ENCODE measurements around the gene MGAT3. TPM values are rescaled to one million over a fixed set of nuclear protein-coding genes. Genes with fewer than 3 reads are reported as not detected.
"Not testable (repeated sequence)": the region's sequence is repeated elsewhere in the genome, so short reads cannot be mapped to it uniquely, and the experiment has no call there.

MGAT3 gene
- total and polyA plus RNA-seq, 4 donors: 0.26 to 11.0 (median 1.8) TPM

- Histone ChIP-seq H3K9me3 (ENCODE audit: control insufficient read depth, low read length) (no peaks in the 10 kb centered on the region), H3K27me3 (ENCODE audit: control insufficient read depth in 1 of 2, insufficient read depth in 2 of 2, low read length in 1 of 2) (no peaks in the 10 kb centered on the region), H3K4me1 (ENCODE audit: control insufficient read depth in 1 of 2, insufficient read depth in 2 of 2, low read length in 2 of 2) (no peaks in the 10 kb centered on the region), H3K27ac (ENCODE audit: low read depth in 1 of 2, low read length in 2 of 2) (peak within 1 kb of the TSS; percentile 97 to 98), H3K36me3 (ENCODE audit: control insufficient read depth in 1 of 2, insufficient read depth in 2 of 2, low read length in 1 of 2) (peaks cover 4 to 10% of the 10 kb centered on the region in 2 donors), H3K4me3 (ENCODE audit: low read length in 2 of 2) (peak within 1 kb of the TSS; percentile 92 to 93)
- 0% methylated on average over 78 to 86 of the region's 86 CpGs for WGBS, 2 donors
- DNase-seq (peak; percentile 94 to 98), ATAC-seq (ENCODE audit: low FRiP score) (peak; percentile 89)
- intact Hi-C loops (cut with DNase I): loop anchor here (2.0 to 10.0 kb wide), 3 partner anchors 18 to 206 kb away; partner anchors contain the start of genes MIEF1 (in 1 of the 2) and RPL3 (in 1 of the 2)
Measured at GRCh38 chr22:39520226-39521105, 63.7 kb downstream of the MGAT3 start, which contains the start of gene ATF4. Gene ATF4 (plus strand): TSS chr22:39520562. CDS start chr22:39521446, 884 bp downstream.

DNA sequence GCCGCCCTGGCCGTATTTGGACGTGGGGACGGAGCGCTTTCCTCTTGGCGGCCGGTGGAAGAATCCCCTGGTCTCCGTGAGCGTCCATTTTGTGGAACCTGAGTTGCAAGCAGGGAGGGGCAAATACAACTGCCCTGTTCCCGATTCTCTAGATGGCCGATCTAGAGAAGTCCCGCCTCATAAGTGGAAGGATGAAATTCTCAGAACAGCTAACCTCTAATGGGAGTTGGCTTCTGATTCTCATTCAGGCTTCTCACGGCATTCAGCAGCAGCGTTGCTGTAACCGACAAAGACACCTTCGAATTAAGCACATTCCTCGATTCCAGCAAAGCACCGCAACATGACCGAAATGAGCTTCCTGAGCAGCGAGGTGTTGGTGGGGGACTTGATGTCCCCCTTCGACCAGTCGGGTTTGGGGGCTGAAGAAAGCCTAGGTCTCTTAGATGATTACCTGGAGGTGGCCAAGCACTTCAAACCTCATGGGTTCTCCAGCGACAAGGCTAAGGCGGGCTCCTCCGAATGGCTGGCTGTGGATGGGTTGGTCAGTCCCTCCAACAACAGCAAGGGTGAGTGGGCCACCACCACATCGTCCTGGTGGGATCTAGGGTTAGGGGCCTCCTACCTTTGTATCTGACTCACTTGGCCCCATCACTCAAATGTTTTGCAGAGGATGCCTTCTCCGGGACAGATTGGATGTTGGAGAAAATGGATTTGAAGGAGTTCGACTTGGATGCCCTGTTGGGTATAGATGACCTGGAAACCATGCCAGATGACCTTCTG is 64.5 kb downstream of the MGAT3 start:
- H3K36me3 ChIP-seq (ENCODE audit: control insufficient read depth in 1 of 2, insufficient read depth in 2 of 2, low read length in 1 of 2); ATAC-seq (ENCODE audit: low FRiP score); H3K9me3 ChIP-seq (ENCODE audit: control insufficient read depth, low read length); H3K27me3 ChIP-seq (ENCODE audit: control insufficient read depth in 1 of 2, insufficient read depth in 2 of 2, low read length in 1 of 2); H3K4me1 ChIP-seq (ENCODE audit: control insufficient read depth in 1 of 2, insufficient read depth in 2 of 2, low read length in 2 of 2): not testable (repeated sequence)
- WGBS, 2 donors: 1% methylated on average over 27 to 28 of the region's 28 CpGs
- peak overlapping the region; percentile 92 to 93 for H3K4me3 ChIP-seq (ENCODE audit: low read length in 2 of 2)
- DNase-seq: peak in 1 of 2 donors; percentile 74
- intact Hi-C loops (cut with DNase I): loop anchor here (2.0 to 10.0 kb wide), 3 partner anchors 18 to 206 kb away; partner anchors contain the start of genes MIEF1 (in 1 of the 2) and RPL3 (in 1 of the 2)
- H3K27ac ChIP-seq (ENCODE audit: low read depth in 1 of 2, low read length in 2 of 2): peak overlapping the region in 1 of 2 donors; percentile 28

GRCh38 chr22:39522091-39522490 is 65.3 kb downstream of the MGAT3 start:
- H3K27me3 ChIP-seq (ENCODE audit: control insufficient read depth in 1 of 2, insufficient read depth in 2 of 2, low read length in 1 of 2); H3K4me1 ChIP-seq (ENCODE audit: control insufficient read depth in 1 of 2, insufficient read depth in 2 of 2, low read length in 2 of 2); ATAC-seq (ENCODE audit: low FRiP score); H3K9me3 ChIP-seq (ENCODE audit: control insufficient read depth, low read length); H3K36me3 ChIP-seq (ENCODE audit: control insufficient read depth in 1 of 2, insufficient read depth in 2 of 2, low read length in 1 of 2); DNase-seq: not testable (repeated sequence)
- Histone ChIP-seq H3K4me3 (ENCODE audit: low read length in 2 of 2) (peak overlapping the region in 1 of 2 donors; percentile 93), H3K27ac (ENCODE audit: low read depth in 1 of 2, low read length in 2 of 2) (peak overlapping the region in 1 of 2 donors; percentile 28)
- intact Hi-C loops (cut with DNase I): loop anchor here (5.0 to 10.0 kb wide), 2 partner anchors 90 to 207 kb away; partner anchors contain the start of gene RPL3 (in 1 of the 2)
- 2 to 3% methylated on average over 4 to 5 of the region's 5 CpGs for WGBS, 2 donors

DNA sequence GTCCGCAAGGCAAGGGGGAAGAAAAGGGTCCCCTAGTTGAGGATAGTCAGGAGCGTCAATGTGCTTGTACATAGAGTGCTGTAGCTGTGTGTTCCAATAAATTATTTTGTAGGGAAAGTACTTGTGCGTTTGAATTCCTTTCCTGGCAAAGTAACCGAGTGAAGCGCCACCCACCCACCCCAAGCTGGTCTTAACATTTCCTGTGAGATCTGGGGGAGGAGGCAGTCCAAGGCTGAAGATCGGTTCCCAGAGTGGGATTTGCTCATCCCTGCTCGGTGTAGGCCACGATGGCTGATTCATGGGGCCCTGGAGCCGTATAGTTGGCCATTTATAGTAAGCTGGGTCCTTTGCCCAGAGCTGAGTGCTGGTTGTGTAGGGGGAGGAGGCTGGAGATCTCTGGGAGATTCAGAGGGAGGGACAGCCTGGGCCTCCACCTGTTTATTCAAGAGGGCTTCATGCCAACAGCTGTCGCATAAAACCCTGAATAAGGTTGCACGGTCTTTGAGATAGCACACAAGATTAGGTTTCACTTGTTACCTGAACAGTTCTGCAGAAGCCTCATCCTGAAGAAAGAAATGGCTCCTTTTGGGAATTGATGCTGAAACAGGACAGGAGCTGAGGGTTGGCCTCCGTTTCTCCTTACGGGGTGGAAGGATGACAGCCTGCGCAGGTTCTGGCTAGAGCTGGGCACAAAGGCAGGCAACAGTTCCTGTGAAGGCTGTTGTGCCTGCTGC is 65.9 kb downstream of the MGAT3 start:
- H3K27me3 ChIP-seq (ENCODE audit: control insufficient read depth in 1 of 2, insufficient read depth in 2 of 2, low read length in 1 of 2): no peaks in the 10 kb centered on the region
- intact Hi-C loops (cut with DNase I): loop anchor here (5.0 to 10.0 kb wide), 2 partner anchors 90 to 208 kb away; partner anchors contain the start of gene RPL3 (in 1 of the 2)
- H3K4me3 ChIP-seq (ENCODE audit: low read length in 2 of 2): peak overlapping the region; percentile 30 to 93
- ATAC-seq (ENCODE audit: low FRiP score) (peak; percentile 14), DNase-seq (peak in 1 of 2 donors; percentile 73)
- WGBS, 2 donors: 3 to 5% methylated on average over 14 of the region's 14 CpGs
- H3K36me3 ChIP-seq (ENCODE audit: control insufficient read depth in 1 of 2, insufficient read depth in 2 of 2, low read length in 1 of 2): peaks cover 4 to 10% of the 10 kb centered on the region in 2 donors
- H3K27ac ChIP-seq (ENCODE audit: low read depth in 1 of 2, low read length in 2 of 2): peak overlapping the region in 1 of 2 donors; percentile 20
- no peaks in the 10 kb centered on the region for H3K4me1 ChIP-seq (ENCODE audit: control insufficient read depth in 1 of 2, insufficient read depth in 2 of 2, low read length in 2 of 2)
- H3K9me3 ChIP-seq (ENCODE audit: control insufficient read depth, low read length): no peaks in the 10 kb centered on the region

DNA sequence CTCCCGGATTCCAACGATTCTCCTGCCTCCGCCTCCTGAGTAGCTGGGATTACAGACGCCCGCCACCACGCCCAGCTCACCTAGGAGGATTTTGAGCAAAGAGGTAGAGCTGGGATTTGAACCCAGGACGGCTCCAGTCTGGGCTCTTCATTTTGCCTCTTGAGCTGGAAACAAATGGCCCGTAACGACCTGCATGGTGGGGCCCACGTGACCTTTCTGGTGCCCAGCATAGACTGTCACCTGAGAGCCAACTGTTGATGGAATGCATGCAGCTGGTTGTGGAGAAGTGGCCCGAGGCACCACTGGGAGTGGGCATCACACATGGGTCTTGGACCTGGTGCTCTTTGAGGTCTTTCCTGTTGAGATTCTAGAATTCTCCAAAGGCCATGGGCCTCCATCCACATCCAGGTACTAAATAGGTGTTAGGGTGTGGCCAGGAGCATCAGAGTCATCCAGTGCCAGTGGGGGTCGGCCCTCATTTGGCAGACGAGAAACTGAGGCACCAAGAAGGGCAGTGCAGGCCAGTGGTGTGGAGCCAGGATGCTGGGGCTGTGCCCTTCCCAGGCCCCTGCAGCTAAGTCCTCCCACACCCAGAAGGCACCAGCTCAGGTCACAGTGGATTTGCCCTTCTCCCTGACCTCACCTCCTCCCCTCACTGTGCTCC is 67.4 kb downstream of the MGAT3 start:
- DNase-seq: peak in 1 of 2 donors; percentile 71
- Histone ChIP-seq H3K27ac (ENCODE audit: low read depth in 1 of 2, low read length in 2 of 2) (no peak overlapping the region), H3K36me3 (ENCODE audit: control insufficient read depth in 1 of 2, insufficient read depth in 2 of 2, low read length in 1 of 2) (peaks cover 4 to 10% of the 10 kb centered on the region in 2 donors), H3K4me1 (ENCODE audit: control insufficient read depth in 1 of 2, insufficient read depth in 2 of 2, low read length in 2 of 2) (no peaks in the 10 kb centered on the region), H3K9me3 (ENCODE audit: control insufficient read depth, low read length) (no peaks in the 10 kb centered on the region), H3K4me3 (ENCODE audit: low read length in 2 of 2) (no peak overlapping the region), H3K27me3 (ENCODE audit: control insufficient read depth in 1 of 2, insufficient read depth in 2 of 2, low read length in 1 of 2) (no peaks in the 10 kb centered on the region)
- intact Hi-C loops (cut with DNase I): loop anchor here (5.0 to 10.0 kb wide), 2 partner anchors 92 to 209 kb away; partner anchors contain the start of gene RPL3 (in 1 of the 2)
- ATAC-seq (ENCODE audit: low FRiP score): no peak
- 65% methylated on average over 13 of the region's 13 CpGs for WGBS, 2 donors

DNA sequence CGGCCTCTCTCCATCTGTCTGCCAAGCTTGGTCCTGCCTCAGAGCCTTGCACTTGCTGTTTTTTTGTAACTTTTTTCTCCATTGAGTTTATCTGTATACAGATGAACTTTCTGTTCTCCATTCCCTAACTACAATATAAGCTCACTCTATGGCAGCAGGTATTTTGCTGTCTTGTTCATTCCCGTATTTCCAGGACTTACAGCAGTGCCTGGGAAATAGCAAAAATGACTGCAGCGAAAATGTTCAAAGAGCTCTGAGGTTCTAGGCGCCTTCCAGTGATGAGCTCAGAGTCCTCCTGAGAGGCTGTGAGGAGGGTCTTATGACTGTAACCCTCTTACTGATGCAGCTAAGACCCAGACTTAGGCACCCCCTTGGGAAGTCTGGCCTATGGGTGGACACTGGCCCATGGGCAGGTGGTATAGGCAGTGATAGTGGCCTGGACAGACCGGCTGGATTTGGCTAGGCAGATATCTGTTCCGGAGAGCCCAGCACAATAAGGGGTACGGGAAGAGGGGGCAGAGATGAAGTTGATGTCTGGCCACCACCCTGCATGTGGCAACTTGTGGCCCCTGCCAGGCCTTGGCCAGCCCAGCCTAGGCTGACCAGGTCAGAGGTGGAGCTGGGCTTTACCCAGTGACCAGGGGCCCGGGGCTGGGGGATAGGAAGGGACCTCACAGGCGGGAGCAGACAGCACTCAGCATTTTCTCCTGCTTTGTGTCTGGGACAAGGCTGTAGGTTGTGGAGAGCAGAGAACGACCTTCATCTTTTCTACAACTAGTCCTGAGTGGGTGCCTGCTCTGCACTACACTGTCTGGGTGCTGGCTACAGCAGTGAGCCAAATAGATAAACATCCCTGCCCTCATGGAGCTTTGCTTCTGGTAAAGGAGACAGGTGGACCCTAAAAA is 68.2 kb downstream of the MGAT3 start:
- H3K4me1 ChIP-seq (ENCODE audit: control insufficient read depth in 1 of 2, insufficient read depth in 2 of 2, low read length in 2 of 2): no peaks in the 10 kb centered on the region
- no peaks in the 10 kb centered on the region for H3K9me3 ChIP-seq (ENCODE audit: control insufficient read depth, low read length)
- H3K27ac ChIP-seq (ENCODE audit: low read depth in 1 of 2, low read length in 2 of 2): no peak overlapping the region
- H3K36me3 ChIP-seq (ENCODE audit: control insufficient read depth in 1 of 2, insufficient read depth in 2 of 2, low read length in 1 of 2): peaks cover 4 to 10% of the 10 kb centered on the region in 2 donors
- H3K27me3 ChIP-seq (ENCODE audit: control insufficient read depth in 1 of 2, insufficient read depth in 2 of 2, low read length in 1 of 2): no peaks in the 10 kb centered on the region
- 63 to 69% methylated on average over 10 of the region's 10 CpGs for WGBS, 2 donors
- ATAC-seq (ENCODE audit: low FRiP score) (no peak), DNase-seq (peak in 1 of 2 donors; percentile 68)
- no peak overlapping the region for H3K4me3 ChIP-seq (ENCODE audit: low read length in 2 of 2)
- intact Hi-C loops (cut with DNase I): loop anchor here (5.0 to 10.0 kb wide), 3 partner anchors 93 to 353 kb away; partner anchors contain the start of gene RPL3 (in 1 of the 2)

- no peaks in the 10 kb centered on the region for H3K4me1 ChIP-seq (ENCODE audit: control insufficient read depth in 1 of 2, insufficient read depth in 2 of 2, low read length in 2 of 2)
- peak in 1 of 2 donors; percentile 44 for DNase-seq
- no peak overlapping the region for H3K4me3 ChIP-seq (ENCODE audit: low read length in 2 of 2)
- 70% methylated on average over 4 of the region's 4 CpGs for WGBS, 2 donors
- intact Hi-C loops (cut with DNase I): loop anchor here in 1 of 2 donors (5.0 to 10.0 kb wide), 2 partner anchors 211 to 353 kb away; partner anchors contain the start of gene RPL3
- peaks cover 4 to 10% of the 10 kb centered on the region in 2 donors for H3K36me3 ChIP-seq (ENCODE audit: control insufficient read depth in 1 of 2, insufficient read depth in 2 of 2, low read length in 1 of 2)
- no peaks in the 10 kb centered on the region for H3K9me3 ChIP-seq (ENCODE audit: control insufficient read depth, low read length)
- H3K27ac ChIP-seq (ENCODE audit: low read depth in 1 of 2, low read length in 2 of 2): no peak overlapping the region
- no peak for ATAC-seq (ENCODE audit: low FRiP score)
- no peaks in the 10 kb centered on the region for H3K27me3 ChIP-seq (ENCODE audit: control insufficient read depth in 1 of 2, insufficient read depth in 2 of 2, low read length in 1 of 2)
Measured at GRCh38 chr22:39525658-39525975, 68.8 kb downstream of the MGAT3 start.
